NCI-H446 treated with DMSO at 0.1 percent for 48 hours (cell line): ENCODE measurements around the gene ATXN7L1.

ENCODE experiments used
- DNase-seq: peaks from one replicate; lab custom pipeline; 2025; lab: John Stamatoyannopoulos, UW

The ATXN7L1 gene

DNA sequence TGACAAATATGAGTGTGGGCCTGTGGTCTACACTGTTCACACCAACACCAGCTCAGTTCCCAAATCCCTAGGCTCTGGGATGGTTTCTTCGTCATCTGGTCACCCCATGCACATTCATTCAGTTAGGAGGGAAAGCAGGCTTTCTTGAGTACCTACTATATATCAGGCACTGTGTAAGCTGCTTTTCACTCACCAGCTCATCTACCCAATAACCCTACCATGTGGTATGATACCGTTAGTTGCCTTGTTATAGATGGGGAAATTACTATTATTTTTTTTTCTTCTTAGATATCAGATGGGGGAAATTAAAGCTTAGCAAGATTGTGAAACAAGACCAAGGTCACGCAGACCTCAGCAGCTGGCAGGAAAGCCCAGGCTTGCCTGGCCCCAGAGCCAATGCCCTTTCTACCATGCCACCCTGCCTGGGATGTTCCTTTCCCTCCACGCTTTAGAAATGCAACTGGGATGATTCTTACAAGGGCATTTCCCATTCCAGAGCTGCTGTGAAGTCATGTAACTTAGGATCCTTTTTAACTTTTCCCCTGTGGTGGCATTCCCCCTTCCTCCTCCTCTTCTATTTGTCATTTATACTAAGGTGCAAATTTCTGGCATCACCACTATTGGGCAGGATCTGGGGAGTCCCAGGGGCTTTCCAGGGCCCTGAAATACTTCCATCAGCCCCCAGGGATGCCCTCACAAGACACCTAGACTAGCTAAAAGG lies 202.0 kb downstream of the ATXN7L1 start:
- no peak for DNase-seq

DNA sequence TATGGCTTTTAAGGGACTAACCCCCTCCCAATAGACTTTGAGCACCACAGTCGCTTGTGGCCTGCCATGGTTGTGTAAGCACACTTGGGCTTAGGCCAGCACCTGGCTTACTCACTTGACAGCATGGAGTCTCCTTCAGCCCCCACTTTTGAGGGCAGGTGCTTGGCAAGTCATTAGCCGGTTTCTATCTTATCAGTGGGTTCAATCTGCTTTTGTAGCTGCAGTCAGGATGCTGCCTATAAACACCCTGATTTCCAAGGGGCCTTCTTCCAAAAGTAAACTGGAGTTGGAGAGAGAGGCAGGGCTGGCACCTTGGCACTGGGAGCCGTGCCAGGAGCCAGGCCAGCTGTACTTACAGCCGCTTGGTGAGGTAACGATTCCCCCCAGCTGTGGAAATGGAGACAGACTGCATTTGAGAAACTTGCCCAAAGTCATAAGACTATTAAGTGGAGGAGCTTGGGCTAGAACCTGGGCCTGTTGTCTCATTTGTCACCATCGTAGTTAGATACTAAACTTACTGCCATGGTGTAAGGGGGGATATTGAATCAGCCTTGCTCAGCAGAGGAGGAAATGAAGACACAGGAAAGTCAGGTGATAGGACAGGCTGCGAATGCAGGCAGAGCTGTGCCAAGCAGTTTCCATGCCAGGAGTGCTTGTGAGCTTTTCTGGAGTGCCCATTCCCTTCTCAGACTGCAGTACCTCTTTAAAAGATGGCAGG lies 202.9 kb downstream of the ATXN7L1 start:
- DNase-seq: peak; percentile 64

DNA sequence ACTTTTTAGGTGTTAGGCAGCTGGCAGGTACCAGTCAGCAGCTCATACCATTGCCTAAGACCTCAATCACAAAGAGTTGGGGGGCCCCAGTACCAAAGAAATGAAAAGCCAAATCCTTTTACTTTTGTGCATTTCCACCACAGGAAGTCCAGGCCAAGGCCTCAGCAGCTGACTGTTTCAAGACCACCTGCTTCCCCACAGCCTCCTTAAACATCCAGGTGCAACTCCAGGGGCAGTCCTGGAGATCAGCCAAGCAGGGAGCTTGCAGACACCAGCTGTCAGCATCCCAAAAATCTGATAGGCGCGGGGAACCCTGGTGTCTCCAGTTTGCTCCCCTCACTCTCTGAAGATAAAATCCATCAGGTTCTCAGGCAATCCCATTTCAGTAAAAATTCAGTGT lies 203.6 kb downstream of the ATXN7L1 start:
- no peak for DNase-seq

DNA sequence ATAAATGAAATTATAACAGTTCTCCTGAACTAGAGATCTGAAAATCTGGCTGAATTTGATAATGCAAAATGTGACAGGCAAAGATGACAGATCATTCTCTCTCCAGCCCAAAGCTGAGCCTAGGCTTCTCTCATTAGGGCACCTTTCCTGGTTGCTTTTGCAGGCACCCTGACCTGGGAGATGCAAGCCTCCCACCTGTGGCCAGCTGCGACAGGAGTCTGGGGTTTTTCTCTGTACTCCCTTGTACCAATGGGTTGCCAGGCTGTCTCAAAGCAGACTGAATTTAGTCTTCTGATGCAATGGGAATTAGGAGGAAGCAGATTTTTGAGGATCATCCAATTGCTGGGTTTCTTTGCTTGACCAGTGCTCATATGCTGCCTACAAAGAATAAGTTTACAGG lies 210.1 kb downstream of the ATXN7L1 start:
- no peak for DNase-seq

DNA sequence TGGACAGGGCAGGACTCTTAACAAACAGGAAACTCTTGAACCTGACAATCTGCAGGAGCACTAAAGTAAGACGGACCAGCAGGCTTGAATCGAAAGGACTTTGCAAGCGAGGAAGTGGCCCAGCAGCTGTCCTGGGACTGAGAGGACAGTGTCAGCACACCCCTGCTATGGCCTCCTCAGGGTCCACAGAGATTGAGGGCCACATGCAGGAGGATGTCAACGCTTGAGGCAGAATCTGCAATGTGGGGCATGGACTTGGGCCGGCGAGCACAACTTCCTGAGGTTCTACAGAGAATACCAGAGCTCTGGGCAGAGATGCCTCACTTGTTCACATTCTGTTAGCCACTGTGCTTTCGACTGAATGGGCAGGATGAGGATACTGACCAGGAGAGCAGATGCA lies 210.7 kb downstream of the ATXN7L1 start:
- no peak for DNase-seq

DNA sequence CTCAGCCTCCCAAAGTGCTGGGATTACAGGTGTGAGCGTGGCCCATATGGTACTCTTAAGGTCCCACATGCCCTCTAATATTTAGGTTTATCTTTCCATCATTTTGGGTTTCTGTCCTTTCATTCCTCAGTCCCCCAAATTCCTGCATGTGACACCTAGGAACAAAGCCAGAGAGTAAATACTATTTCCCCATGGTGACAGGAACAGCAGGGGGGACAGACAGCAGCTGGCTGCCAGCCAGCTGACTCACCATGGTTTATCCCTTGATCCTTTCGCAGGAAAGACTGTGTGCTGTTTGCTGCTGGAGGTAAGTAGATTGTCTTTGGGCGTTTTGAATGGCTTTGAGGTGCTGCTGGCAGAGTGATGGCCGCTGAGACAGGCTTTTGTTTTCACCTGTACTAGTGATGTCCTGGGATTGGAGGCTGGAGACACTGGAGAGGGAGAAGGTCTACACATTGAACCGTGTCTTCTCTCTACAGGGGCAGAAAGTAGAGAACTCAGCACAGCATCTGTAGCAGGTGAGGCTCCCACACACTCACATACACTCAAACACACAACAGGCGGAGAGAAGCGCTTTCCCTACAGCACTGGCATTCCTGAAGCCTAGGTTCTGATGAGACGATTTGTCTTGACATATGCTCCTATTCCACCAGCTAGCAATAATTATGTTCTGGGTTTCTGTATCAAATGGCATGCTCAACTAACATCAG lies 211.4 kb downstream of the ATXN7L1 start:
- no peak for DNase-seq

- DNase-seq: no peak
Observed at GRCh38 chr7:105662998-105663397, 213.4 kb downstream of the ATXN7L1 start.

- DNase-seq: no peak
Observed at GRCh38 chr7:105661625-105662024, 214.8 kb downstream of the ATXN7L1 start.

- no peak for DNase-seq
Observed at GRCh38 chr7:105656922-105657521, 219.4 kb downstream of the ATXN7L1 start.

DNA sequence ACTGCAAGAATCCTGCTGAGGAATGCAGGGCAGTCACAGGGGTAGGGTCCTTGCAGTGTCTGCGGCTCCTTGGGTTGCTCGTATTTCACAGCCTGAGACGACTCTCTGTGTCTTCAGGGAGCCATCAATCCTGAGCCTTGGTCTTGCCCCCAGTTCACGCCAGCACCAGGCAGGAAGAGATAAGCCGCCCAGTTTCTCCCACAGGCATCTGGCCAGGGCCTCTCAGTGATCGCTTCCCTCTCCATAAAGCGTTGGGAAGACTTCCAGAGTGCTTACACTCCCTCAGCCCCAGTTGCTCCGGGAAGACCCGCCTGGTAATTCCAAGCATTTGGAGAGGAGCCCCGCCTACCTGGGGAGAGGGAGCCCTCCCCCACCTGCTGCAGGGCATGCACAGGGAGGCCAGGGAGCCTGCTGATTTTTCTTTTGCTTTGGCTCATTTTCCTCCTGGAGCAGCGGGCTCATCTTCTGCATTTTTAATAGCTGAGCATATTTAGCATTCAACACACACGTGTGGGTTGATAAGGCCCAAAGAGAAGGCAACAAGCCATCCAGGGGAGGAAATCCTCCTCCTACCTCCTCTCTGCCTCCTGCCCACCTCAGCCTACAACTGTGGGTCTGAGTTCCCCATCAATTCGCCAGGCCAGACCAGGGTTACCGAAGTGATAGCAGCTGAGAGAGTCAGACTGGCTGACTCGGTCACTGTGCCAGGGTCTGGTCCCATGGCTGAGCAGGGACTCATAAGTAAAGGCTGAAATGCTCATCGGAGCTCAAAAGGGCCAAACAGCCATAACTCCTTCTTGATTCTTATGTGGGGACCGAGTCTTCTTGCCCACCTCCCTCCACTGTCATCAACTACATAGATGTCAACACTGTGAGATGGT lies 220.7 kb downstream of the ATXN7L1 start:
- peak; percentile 44 for DNase-seq

- no peak for DNase-seq
Observed at GRCh38 chr7:105655067-105655466, 221.3 kb downstream of the ATXN7L1 start.

DNA sequence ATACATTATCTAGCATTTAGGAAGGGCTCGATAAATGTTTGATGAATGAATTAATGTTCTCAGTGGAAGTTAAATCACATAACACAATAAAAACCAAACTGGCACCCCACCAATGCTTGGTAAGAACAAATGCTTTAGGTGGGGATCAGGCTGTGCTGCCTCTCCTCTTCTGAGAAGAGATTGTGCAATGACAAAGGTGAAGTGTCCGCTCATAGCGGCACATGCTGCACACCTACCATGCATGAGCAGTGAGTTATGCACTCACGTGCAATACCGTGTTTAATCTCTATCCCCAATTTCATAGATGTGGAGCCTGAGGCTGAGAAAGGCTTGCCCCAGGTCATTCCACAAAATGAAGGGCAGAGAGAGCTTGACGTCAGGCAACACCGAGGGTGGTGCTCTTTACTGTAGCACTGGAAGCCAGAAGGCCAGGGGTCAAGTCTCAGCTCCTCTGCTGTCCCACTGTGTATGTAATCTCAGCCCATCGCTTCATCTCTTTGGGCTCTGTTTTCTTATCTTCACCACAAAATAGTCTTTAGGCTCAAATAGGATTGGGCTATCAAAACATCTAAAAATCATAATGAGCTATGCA lies 222.2 kb downstream of the ATXN7L1 start:
- DNase-seq: no peak

DNA sequence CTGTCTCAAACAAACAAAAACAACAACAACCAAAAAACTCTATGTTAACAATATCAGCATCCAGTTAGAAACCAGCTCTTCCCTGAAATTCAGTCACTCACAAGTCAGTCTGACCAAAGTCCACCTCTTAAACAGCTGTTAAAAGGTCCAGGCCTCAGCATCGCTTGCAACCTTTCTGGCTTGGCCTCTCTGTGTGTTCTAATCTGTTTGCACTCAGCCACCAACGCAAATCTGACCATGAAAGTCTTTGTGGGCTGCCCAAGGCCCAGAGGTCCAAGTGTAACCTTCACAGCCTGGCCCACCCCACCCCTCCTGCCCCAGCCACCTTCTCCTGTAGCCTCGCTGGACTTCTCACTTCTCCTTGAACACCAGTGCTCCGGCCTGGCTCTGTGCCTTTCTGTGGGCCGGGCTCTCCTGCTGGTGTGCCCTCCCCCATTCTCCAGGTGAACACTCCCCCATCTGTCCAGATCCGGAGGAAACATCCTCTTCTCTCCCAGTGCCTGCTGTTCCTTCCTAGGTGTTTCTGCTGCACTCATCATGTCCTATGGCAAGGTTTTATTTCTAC lies 222.9 kb downstream of the ATXN7L1 start:
- no peak for DNase-seq

GRCh38 chr7:105652359-105652993 lies 223.9 kb downstream of the ATXN7L1 start:
- no peak for DNase-seq

DNA sequence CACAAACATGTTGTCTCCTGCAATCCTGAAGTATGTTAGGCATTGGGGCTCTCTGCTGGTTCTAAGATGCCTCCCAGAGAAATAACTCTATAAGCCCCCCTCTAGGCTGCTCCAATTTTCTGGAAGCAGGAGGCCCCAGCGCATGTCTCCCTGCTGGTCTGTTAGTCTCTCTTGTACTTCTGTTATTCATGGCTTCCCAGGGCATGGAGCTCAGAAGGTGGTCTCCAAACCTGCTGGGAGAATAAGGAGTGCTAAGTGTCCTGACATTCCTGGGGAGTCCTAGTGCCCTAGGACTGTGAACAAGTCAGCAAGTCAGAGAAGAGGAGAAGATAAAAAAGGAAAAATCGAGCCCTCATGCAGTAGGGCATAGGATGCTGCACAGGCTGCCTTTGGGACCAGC lies 224.6 kb downstream of the ATXN7L1 start:
- DNase-seq: no peak

DNA sequence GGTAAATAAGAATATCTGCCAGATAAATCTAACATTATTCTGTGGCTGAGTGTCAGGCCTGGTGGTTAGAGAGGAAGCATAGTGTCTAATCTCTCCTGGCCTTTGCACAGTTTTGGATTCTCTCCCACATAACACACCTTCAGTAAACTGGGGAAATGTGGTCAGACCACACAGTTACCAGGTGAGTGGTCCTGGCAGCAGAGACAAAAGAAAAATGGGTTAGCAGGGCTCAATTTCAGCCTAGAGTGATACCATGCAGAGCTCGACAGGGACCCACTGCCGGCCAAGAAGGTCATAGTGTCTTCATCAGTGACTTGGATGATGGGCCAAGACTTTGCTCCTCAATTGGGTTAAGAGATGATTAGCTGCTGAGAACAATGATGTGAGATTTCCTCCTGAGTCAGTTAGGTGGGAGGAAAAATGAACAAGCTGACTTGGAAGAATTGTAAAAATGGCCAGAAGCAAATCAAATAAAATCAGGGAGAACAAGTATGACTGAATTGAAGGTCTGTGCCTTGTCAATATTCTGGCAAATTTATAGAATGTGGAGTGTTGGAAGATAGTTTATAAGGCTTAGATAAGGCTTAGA lies 225.9 kb downstream of the ATXN7L1 start:
- DNase-seq: no peak

- peak; percentile 49 for DNase-seq
Observed at GRCh38 chr7:105649727-105650381, 226.5 kb downstream of the ATXN7L1 start.

DNA sequence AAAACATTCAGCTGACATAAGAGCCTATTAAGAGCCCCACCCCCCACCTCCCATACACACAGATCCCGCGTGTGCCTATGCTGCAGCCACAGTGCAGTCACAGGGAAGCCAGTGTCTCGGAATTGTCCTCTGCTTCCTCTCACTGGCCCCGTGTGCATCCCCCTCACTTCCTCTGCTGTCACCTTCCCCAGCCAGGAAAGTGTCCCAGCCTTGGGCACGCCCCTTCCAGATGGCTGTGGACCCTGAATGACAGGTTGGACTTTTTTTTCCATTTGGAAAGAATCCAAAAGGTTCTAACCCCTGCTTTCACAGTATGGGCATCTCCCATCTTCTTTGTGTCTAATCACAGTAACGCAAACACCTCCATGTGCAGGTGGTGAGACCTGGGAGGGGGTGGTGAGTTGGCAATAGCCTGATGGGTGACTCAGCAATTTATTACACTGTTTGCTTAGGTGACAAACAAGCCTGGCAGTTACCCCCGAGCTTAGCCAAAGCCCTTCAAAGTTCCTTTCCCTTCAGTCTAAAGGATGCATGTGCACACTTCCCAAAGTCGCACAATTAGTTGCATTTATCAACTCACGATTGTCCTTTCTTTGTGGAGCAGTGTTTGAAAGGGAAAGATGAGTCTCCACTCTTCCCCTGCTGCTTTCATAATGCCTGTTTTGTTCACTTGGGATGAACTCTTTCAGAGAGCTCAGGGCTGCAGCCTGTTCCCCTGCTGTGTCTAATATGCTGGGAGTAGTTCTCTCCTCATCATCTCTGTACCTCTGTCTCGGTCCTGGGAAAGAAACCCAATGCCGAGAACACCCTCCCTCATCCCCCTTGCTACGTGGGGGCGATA lies 227.6 kb downstream of the ATXN7L1 start:
- DNase-seq: peak; percentile 21

DNA sequence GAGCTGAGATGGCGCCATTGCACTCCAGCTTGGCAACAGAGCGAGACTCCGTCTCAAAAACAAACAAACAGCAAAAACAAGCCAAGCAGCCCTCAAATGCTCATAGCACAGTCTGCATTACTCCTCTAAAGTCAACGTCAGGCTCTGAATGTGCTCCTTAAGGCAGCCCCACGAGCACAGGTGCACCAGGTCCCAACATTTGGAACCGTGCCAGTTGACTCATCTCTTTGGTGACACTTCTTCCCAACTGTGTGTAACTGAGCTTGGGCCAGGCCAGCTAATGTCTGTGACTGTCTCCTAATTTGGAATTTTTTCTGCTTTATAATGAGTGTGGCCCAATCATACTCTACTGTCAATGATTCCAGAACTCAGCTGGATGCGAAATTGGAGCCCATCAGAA lies 228.8 kb downstream of the ATXN7L1 start:
- DNase-seq: no peak
